ENCODE measurements around the gene ACYP1.

ACYP1 gene

GRCh38 chr14:75022655-75023054 is 41.2 kb downstream of the ACYP1 start:
- TF ChIP-seq CTCF (IDR thresholded peaks at IDR 0.05; ENCODE audit: borderline replicate concordance, control extremely low read depth, extremely low read depth, insufficient read depth, missing control alignments), result no peak
- no peak for DNase-seq (ENCODE audit: low spot score)
- in situ Hi-C loops (cut with MboI; ENCODE audit: low sequenced_read_pairs, unreplicated experiment), result no loop called here

GRCh38 chr14:75018694-75019093 is 45.1 kb downstream of the ACYP1 start:
- no peak for DNase-seq (ENCODE audit: low spot score)
- in situ Hi-C loops (cut with MboI; ENCODE audit: low sequenced_read_pairs, unreplicated experiment), result no loop called here
- TF ChIP-seq CTCF (IDR thresholded peaks at IDR 0.05; ENCODE audit: borderline replicate concordance, control extremely low read depth, extremely low read depth, insufficient read depth, missing control alignments), result no peak

- no peak for DNase-seq (ENCODE audit: low spot score)
- in situ Hi-C loops (cut with MboI; ENCODE audit: low sequenced_read_pairs, unreplicated experiment), result no loop called here
- no peak for TF ChIP-seq CTCF (IDR thresholded peaks at IDR 0.05; ENCODE audit: borderline replicate concordance, control extremely low read depth, extremely low read depth, insufficient read depth, missing control alignments)
Measured at GRCh38 chr14:75016815-75017214, 47.0 kb downstream of the ACYP1 start.

- no peak for TF ChIP-seq CTCF (IDR thresholded peaks at IDR 0.05; ENCODE audit: borderline replicate concordance, control extremely low read depth, extremely low read depth, insufficient read depth, missing control alignments)
- in situ Hi-C loops (cut with MboI; ENCODE audit: low sequenced_read_pairs, unreplicated experiment), result no loop called here
- no peak for DNase-seq (ENCODE audit: low spot score)
Measured at GRCh38 chr14:75015496-75015895, 48.3 kb downstream of the ACYP1 start.

GRCh38 chr14:75013290-75013689 is 50.5 kb downstream of the ACYP1 start:
- no peak for TF ChIP-seq CTCF (IDR thresholded peaks at IDR 0.05; ENCODE audit: borderline replicate concordance, control extremely low read depth, extremely low read depth, insufficient read depth, missing control alignments)
- DNase-seq (ENCODE audit: low spot score), result no peak

GRCh38 chr14:75011356-75011994 is 52.3 kb downstream of the ACYP1 start:
- in situ Hi-C loops (cut with MboI; ENCODE audit: low sequenced_read_pairs, unreplicated experiment), result no loop called here
- no peak for TF ChIP-seq CTCF (IDR thresholded peaks at IDR 0.05; ENCODE audit: borderline replicate concordance, control extremely low read depth, extremely low read depth, insufficient read depth, missing control alignments)
- no peak for DNase-seq (ENCODE audit: low spot score)

More at GRCh38 chr14:75013290-75013689, 50.5 kb downstream of the ACYP1 start:
- in situ Hi-C loops (cut with MboI; ENCODE audit: low sequenced_read_pairs, unreplicated experiment), result no loop called here

Measured in GM13976 (cell line).